Muscle of arm (tissue), 12 donors: ENCODE data around the gene SLC30A2. TPM values are rescaled to one million over a fixed set of nuclear protein-coding genes. Genes with fewer than 3 reads are reported as not detected.

Experiments
- DNase-seq: peaks from one replicate; pipeline ENCODE4 v3.0.0-alpha.2; 2013
- polyA plus RNA-seq, 12 donors: library from polyadenylated mRNA; unstranded; fragments of 120-200 nt; gene quantifications; one replicate each; pipeline ENCODE4 v1.2.1, GENCODE V29; 2013; ENCODE audit not compliant: insufficient read length in 12 of 12

Gene SLC30A2
- polyA plus RNA-seq, 12 donors: 0.08 to 1.8 (median 0.78) TPM; not detected in 2

GRCh38 chr1:26070296-26070962 is 24.5 kb upstream of the SLC30A2 start:
- no peak for DNase-seq

GRCh38 chr1:26069941-26070295 is 24.0 kb upstream of the SLC30A2 start:
- DNase-seq: no peak

- DNase-seq: peak; percentile 12
Observed at GRCh38 chr1:26067432-26067911, 21.6 kb upstream of the SLC30A2 start, which contains the start of gene TRIM63. TSS of gene TRIM63 (minus strand) at chr1:26067630. CDS start at chr1:26067494, 136 bp downstream.

GRCh38 chr1:26066857-26067256 is 20.9 kb upstream of the SLC30A2 start:
- DNase-seq: no peak

- DNase-seq: no peak
Observed at GRCh38 chr1:26066160-26066559, 20.2 kb upstream of the SLC30A2 start.

GRCh38 chr1:26064553-26064952 is 18.6 kb upstream of the SLC30A2 start:
- DNase-seq: no peak

GRCh38 chr1:26060832-26061574 is 15.1 kb upstream of the SLC30A2 start:
- DNase-seq: no peak

GRCh38 chr1:26059906-26060305 is 14.0 kb upstream of the SLC30A2 start:
- no peak for DNase-seq

GRCh38 chr1:26058052-26058595 is 12.2 kb upstream of the SLC30A2 start:
- no peak for DNase-seq

GRCh38 chr1:26057189-26057588 is 11.3 kb upstream of the SLC30A2 start:
- no peak for DNase-seq

GRCh38 chr1:26055041-26055440 is 9.1 kb upstream of the SLC30A2 start:
- DNase-seq: no peak

- no peak for DNase-seq
Observed at GRCh38 chr1:26053718-26054560, 8.0 kb upstream of the SLC30A2 start.

- no peak for DNase-seq
Observed at GRCh38 chr1:26050248-26050640, 4.3 kb upstream of the SLC30A2 start.

- no peak for DNase-seq
Observed at GRCh38 chr1:26049531-26050247, 3.8 kb upstream of the SLC30A2 start.

- DNase-seq: no peak
Observed at GRCh38 chr1:26047278-26047874, 1.5 kb upstream of the SLC30A2 start.

- no peak for DNase-seq
Observed at GRCh38 chr1:26046246-26047095, 553 bp upstream of the SLC30A2 start.

GRCh38 chr1:26044971-26045721 is 772 bp downstream of the SLC30A2 start:
- DNase-seq: no peak

- no peak for DNase-seq
Observed at GRCh38 chr1:26044414-26044813, 1.5 kb downstream of the SLC30A2 start.

- DNase-seq: no peak
Observed at GRCh38 chr1:26043765-26044164, 2.2 kb downstream of the SLC30A2 start.
